Prostate gland (tissue), 2 donors: Measurements from ENCODE around the gene RAP1GDS1.

Experiments
- CTCF ChIP-seq, 4 experiments: fragments of 200-600 bp in 2 of 4; fragments of 450-650 bp in 2 of 4; sonication (generic) in 2 of 4; IDR thresholded peaks; 1 replicate in 3 of 4; 2 replicates in 1 of 4; pipeline ENCODE4 v1.5.1; 2016 to 2019; ENCODE audit warnings: antibody characterized with exemption in 4 of 4, mild to moderate bottlenecking in 2 of 4, moderate library complexity in 2 of 4
- POLR2A ChIP-seq: fragments of 450-650 bp; IDR thresholded peaks from one replicate; pipeline ENCODE4 v1.6.1; 2016; ENCODE audit warnings: antibody characterized with exemption, mild to moderate bottlenecking
- POLR2AphosphoS5 ChIP-seq: sonication (generic); formaldehyde crosslinking; IDR thresholded peaks from one replicate; pipeline ENCODE4 v1.6.1; 2017; ENCODE audit warnings: antibody characterized with exemption

- TF ChIP-seq CTCF (IDR thresholded peaks at IDR 0.05), result no peak
- TF ChIP-seq POLR2A, result no peak
- TF ChIP-seq POLR2AphosphoS5, result no peak
These were observed 161.8 kb downstream of the RAP1GDS1 start for GRCh38 chr4:98423009-98423408.
